Endodermal cell (in vitro differentiated cells): ENCODE results near the gene HTR2A. TPM values are rescaled to one million over a fixed set of nuclear protein-coding genes. Genes with fewer than 3 reads are reported as not detected.

Experiments used
- DNase-seq: peaks from one replicate; pipeline ENCODE4 v3.0.0-alpha.2; 2017
- H3K27ac ChIP-seq: 2 replicates; pipeline ENCODE4 v1.5.1; 2013; ENCODE audit warnings: mild to moderate bottlenecking, low read depth, low read length, moderate library complexity
- H3K27me3 ChIP-seq: 2 replicates; pipeline ENCODE4 v1.6.1; 2013; ENCODE audit warnings: mild to moderate bottlenecking, low read length, moderate library complexity; ENCODE audit not compliant: insufficient read depth, control insufficient read depth, poor library complexity, severe bottlenecking
- H3K36me3 ChIP-seq: 2 replicates; pipeline ENCODE4 v1.7.0; 2013; ENCODE audit warnings: mild to moderate bottlenecking, low read length, moderate library complexity; ENCODE audit not compliant: control insufficient read depth, insufficient read depth
- H3K4me1 ChIP-seq: one replicate; pipeline ENCODE4 v1.7.0; 2013; ENCODE audit warnings: low read length; ENCODE audit not compliant: control insufficient read depth, insufficient read depth
- H3K4me3 ChIP-seq: 2 replicates; pipeline ENCODE4 v1.5.1; 2013; ENCODE audit warnings: mild to moderate bottlenecking, low read length, moderate library complexity
- H3K9ac ChIP-seq: 2 replicates; pipeline ENCODE4 v1.6.1; 2013; ENCODE audit warnings: mild to moderate bottlenecking, low read length, moderate library complexity; ENCODE audit not compliant: poor library complexity, severe bottlenecking; ENCODE audit errors: extremely low read depth
- H3K9me3 ChIP-seq: 2 replicates; pipeline ENCODE4 v1.6.1; 2013; ENCODE audit warnings: mild to moderate bottlenecking, low read length, moderate library complexity; ENCODE audit not compliant: control insufficient read depth
- H3K27ac Mint-ChIP-seq: 2 replicates; pipeline ENCODE4 v1.8.0; 2020; ENCODE audit warnings: mixed read lengths
- H3K27me3 Mint-ChIP-seq: 2 replicates; pipeline ENCODE4 v1.8.0; 2021; ENCODE audit warnings: mild to moderate bottlenecking, mixed read lengths; ENCODE audit not compliant: insufficient read depth
- H3K36me3 Mint-ChIP-seq: 2 replicates; pipeline ENCODE4 v1.8.0; 2020; ENCODE audit warnings: low read depth, mixed read lengths
- H3K4me1 Mint-ChIP-seq: 2 replicates; pipeline ENCODE4 v1.8.0; 2020; ENCODE audit warnings: mixed read lengths
- H3K4me3 Mint-ChIP-seq: 2 replicates; pipeline ENCODE4 v1.8.0; 2020; ENCODE audit warnings: mild to moderate bottlenecking, moderate library complexity, mixed read lengths
- H3K9me3 Mint-ChIP-seq: 2 replicates; pipeline ENCODE4 v1.8.0; 2020; ENCODE audit warnings: mild to moderate bottlenecking, mixed read lengths
- WGBS, 2 experiments: methylation state at CpG; one replicate each; pipeline versions ENCODE4 v1.1.5 to v1.1.7; 2013; ENCODE audit warnings: missing lambda C conversion rate in 2 of 2, mixed read lengths in 1 of 2; ENCODE audit not compliant: insufficient coverage in 1 of 2, insufficient read length in 1 of 2; 5-methylcytosine and 5-hydroxymethylcytosine counted together
- total RNA-seq, 2 donors: library from RNA; stranded (reverse); fragmentation: NEBNext Ultra II Directional in 1 of 2; extraction: Animal tissue kit (Norgen Biotek cat#: 25700) in 1 of 2; gene quantifications; 2 replicates in 1 of 2; 3 replicates in 1 of 2; pipeline ENCODE4 v1.2.1, GENCODE V29; 2021
- TF ChIP-seq, protein P1 (sequence below): fragments of 200-600 bp; sonication (generic); conservative IDR thresholded peaks from 2 replicates; pipeline ENCODE4 v1.5.0; 2021; ENCODE audit warnings: antibody characterized with exemption, mild to moderate bottlenecking

Gene HTR2A
- total RNA-seq, 2 donors from 2014 or later = not detected

DNA sequence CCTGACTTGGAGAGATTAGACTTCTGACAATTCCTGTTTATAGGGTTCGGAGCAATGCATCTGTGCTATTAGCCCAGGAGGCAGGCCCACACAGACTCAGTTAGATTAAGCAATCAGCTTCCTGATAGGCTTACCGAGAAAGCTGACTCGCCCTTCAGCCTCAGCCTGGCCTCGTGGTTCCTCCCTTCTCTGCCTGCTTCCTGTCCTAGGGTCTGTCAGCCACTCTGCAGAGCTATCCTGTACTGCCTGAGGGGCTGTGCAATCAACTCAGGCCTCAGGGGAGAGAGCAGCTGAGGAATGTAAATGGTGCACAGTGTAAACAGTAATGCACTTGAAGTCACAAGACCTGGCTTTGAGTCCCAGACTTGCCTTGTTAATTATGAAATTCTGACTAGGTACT lies 30.7 kb downstream of the HTR2A start:
- Histone ChIP-seq H3K4me3 (no peak overlapping the region), H3K9ac (no peak overlapping the region), H3K36me3 (no peaks in the 10 kb centered on the region), H3K27ac (no peak overlapping the region), H3K27me3 (no peaks in the 10 kb centered on the region), H3K9me3 (no peaks in the 10 kb centered on the region), H3K4me1 (no peaks in the 10 kb centered on the region)
- WGBS, 2 experiments = 71 to 90% methylated on average over 1 to 4 of the region's 4 CpGs
- Mint-ChIP-seq H3K27ac (no peak overlapping the region), H3K4me1 (no peaks in the 10 kb centered on the region), H3K9me3 (no peaks in the 10 kb centered on the region), H3K36me3 (no peaks in the 10 kb centered on the region), H3K27me3 (no peaks in the 10 kb centered on the region), H3K4me3 (no peak overlapping the region)
- TF ChIP-seq, protein P1, sequence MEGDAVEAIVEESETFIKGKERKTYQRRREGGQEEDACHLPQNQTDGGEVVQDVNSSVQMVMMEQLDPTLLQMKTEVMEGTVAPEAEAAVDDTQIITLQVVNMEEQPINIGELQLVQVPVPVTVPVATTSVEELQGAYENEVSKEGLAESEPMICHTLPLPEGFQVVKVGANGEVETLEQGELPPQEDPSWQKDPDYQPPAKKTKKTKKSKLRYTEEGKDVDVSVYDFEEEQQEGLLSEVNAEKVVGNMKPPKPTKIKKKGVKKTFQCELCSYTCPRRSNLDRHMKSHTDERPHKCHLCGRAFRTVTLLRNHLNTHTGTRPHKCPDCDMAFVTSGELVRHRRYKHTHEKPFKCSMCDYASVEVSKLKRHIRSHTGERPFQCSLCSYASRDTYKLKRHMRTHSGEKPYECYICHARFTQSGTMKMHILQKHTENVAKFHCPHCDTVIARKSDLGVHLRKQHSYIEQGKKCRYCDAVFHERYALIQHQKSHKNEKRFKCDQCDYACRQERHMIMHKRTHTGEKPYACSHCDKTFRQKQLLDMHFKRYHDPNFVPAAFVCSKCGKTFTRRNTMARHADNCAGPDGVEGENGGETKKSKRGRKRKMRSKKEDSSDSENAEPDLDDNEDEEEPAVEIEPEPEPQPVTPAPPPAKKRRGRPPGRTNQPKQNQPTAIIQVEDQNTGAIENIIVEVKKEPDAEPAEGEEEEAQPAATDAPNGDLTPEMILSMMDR = no peak
- peak; percentile 62 for DNase-seq

DNA sequence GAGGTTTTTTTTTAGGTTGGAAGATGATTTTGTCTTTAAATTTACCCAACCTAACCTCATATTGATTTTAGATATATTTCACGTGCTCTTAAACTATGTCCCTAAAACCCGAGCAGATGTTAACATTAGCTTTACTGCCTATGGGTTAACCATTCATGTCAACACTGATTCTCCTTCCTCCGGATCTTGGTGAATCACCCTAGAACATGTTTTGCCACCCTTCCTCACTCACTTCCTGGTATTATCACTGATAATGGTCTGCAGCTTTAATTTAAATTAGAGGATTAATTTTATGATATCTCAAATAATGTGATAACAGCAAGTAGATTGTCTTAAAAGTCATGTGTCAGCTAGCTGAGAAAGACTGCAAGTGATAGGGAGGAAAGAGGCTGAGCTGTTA lies 31.9 kb downstream of the HTR2A start:
- no peaks in the 10 kb centered on the region for H3K4me1 ChIP-seq
- Mint-ChIP-seq H3K9me3 (no peaks in the 10 kb centered on the region), H3K4me1 (no peaks in the 10 kb centered on the region), H3K36me3 (no peaks in the 10 kb centered on the region), H3K27ac (no peak overlapping the region), H3K27me3 (no peaks in the 10 kb centered on the region), H3K4me3 (no peak overlapping the region)
- no peaks in the 10 kb centered on the region for H3K27me3 ChIP-seq
- WGBS, 2 experiments = 80 to 91% methylated on average over 2 to 3 of the region's 3 CpGs
- H3K9ac ChIP-seq = no peak overlapping the region
- no peak overlapping the region for H3K27ac ChIP-seq
- TF ChIP-seq, protein P1 = no peak
- DNase-seq = no peak
- H3K9me3 ChIP-seq = no peaks in the 10 kb centered on the region
- no peak overlapping the region for H3K4me3 ChIP-seq
- H3K36me3 ChIP-seq = no peaks in the 10 kb centered on the region

DNA sequence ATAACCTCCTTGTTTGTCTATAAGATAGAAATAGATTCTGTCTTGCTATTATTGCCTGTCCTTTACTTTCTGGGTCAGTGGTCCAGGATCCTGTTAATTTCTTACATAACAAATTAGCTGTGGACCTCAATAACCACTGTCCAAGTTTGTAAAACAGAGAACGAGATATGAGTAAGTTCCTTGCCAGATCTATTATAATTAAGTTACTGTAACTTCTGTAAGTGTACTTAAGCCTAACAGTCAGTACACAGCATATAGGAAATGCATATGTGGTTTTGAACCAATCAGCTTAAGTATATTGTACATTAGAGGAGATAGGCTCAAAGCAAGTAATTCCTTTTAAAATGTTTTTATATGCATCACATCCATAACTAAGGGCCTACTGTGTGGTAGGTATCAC lies 34.9 kb downstream of the HTR2A start:
- no peaks in the 10 kb centered on the region for H3K36me3 ChIP-seq
- no peak overlapping the region for H3K4me3 ChIP-seq
- H3K27me3 Mint-ChIP-seq = peaks cover 9% of the 10 kb centered on the region
- no peak overlapping the region for H3K9ac ChIP-seq
- no peaks in the 10 kb centered on the region for H3K9me3 ChIP-seq
- H3K4me1 Mint-ChIP-seq = peaks cover under 1% of the 10 kb centered on the region
- no peaks in the 10 kb centered on the region for H3K36me3 Mint-ChIP-seq
- H3K4me1 ChIP-seq = no peaks in the 10 kb centered on the region
- H3K9me3 Mint-ChIP-seq = no peaks in the 10 kb centered on the region
- TF ChIP-seq, protein P1 = no peak
- peaks cover 25% of the 10 kb centered on the region for H3K27me3 ChIP-seq
- H3K4me3 Mint-ChIP-seq = no peak overlapping the region
- WGBS, 2 experiments = 88% methylated on average over 1 of the region's 1 CpG; no CpG with 5 or more reads in 1 of the 2 experiments
- no peak overlapping the region for H3K27ac Mint-ChIP-seq
- no peak for DNase-seq
- H3K27ac ChIP-seq = no peak overlapping the region
